ENCODE data around the gene METAP2.
"Not testable (repeated sequence)": the region's sequence is repeated elsewhere in the genome, so short reads cannot be mapped to it uniquely, and the experiment has no call there.

Gene METAP2

DNA sequence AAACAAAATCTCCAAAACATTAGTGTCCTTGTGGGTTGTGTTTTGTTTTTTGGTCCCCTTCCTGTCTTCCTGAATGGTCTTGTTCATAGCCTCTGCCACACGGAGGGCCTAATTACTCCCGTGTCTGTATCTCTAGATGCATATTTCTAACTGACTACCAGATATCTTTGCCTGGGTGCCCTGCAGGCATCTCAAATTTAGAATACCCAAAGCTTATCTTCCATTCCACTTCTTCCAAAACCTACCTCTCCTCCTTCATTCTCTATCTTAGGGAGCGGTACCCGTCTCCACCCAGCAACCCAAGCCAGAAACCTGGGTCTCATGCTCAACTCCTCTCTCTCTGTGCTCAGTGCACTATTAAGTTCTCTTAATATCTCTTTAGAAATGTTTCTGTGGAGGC lies 10.9 kb upstream of the METAP2 start:
- no peak for DNase-seq

DNA sequence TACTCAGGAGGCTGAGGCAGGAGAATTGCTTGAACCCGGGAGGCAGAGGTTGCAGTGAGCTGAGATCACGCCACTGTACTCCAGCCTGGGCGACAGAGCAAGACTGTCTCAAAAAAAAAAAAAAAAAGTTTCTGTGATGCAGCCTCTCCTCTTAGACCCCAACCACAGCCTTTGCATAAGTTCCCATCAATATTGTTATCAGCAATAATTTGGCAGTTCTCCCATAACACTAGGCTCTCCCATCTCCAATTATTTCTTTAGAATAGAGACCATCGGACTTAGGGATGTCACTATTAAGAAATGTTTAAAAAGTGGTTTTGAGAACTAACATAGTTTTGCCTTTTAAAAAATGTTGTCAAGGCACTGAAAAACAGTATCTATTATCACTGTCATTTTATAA lies 10.2 kb upstream of the METAP2 start:
- DNase-seq = not testable (repeated sequence)

DNA sequence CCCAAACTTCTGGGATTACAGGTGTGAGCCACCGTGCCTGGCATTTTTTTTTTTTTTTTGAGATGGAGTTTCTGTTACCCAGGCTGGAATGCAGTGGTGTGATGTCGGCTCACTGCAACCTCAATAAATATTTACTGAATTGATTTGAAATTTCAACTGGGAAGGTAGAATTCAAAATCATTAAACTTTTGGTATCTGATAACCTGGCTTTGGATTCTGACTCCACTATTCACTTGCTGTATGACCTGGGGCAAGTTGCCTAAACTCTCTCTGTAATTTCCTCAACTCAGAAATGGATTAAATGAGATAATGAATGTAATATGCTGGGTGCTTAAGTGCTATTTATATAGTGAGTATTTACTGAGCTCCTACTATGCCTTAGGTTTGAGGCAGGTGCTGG lies 8.7 kb upstream of the METAP2 start:
- no peak for DNase-seq

DNA sequence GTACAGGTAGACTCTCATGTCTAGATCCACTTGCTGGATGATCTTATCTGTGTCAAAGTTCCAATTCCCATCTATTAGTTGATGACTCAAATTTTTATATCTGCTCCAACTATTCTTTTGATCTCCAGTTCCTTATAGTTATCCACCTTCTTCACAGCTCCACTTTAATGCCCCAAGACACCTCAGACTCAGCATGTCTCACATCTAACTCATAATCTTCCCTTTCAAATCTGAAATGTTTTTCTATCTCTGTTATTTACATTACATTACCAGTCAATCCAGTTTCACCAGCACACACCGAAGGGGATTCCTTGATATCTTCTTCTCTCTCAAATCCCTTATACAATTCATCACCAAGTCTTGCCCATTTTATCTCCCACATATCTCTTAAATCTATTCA lies 3.7 kb upstream of the METAP2 start:
- DNase-seq = no peak

DNA sequence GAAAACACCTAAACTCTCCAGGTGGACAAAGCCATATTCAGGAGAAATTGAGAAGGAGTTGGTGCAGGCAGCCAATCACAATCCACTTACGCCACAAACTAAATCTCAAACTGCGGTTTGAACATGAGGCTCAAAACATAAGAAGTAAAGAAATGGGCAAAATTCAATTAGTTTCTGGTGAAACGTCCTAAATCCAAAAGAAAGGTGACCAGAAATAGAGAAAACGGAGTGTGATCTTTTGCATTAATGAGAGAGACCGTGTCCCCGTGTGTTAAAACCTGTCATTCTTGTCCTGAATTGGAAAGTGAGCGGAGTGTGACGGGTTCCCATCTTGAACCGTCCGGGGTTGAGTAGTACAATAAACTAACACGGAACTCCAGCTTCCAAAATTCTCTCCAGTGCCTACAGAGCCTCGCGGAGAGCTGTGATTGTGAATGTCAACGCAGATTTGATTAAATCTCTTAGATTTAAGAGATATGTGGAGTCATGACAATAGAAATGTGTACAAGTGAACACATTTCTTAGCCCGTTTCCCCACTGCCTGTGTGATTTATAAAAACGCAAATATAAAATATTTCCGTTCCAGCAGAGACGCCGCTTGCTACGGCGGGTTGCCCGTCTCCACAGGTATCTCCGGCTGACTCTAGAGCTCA lies 595 bp upstream of the METAP2 start:
- DNase-seq = peak; percentile 23

DNA sequence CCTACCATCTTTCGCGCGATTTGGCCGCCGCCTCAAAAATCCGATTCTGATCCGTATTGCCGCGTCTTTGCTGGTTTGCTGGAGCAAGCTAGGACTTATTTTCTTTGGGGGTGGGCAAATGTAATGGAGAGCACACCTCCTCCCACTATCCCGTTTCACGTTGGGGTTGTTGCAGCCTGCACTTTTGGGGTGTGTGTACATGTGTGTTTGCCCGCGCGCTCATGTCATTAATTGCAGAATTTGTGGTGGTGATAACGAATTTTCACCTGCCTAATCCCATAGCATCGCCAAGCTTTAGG lies 657 bp downstream of the METAP2 start:
- no peak for DNase-seq

GRCh38 chr12:95480230-95480629 lies 6.3 kb downstream of the METAP2 start:
- DNase-seq = no peak

DNA sequence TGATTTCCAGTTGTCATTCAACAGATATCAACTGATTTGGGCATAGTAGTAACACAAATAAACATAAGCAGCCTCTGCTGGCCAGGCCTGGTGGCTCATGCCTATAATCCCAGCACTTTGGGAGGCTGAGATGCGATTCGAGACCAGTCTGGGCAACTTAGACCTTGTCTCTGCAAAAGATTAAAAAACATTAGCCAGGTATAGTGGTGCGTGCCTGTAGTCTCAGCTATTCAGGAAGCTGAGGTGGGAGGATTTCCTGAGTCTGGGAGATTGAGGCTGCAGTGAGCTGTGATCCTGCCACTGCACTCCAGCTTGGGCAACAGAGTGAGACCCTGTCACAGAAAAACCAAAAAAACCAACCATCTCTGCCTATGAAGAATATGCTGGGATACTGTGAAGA lies 7.1 kb downstream of the METAP2 start:
- no peak for DNase-seq

DNA sequence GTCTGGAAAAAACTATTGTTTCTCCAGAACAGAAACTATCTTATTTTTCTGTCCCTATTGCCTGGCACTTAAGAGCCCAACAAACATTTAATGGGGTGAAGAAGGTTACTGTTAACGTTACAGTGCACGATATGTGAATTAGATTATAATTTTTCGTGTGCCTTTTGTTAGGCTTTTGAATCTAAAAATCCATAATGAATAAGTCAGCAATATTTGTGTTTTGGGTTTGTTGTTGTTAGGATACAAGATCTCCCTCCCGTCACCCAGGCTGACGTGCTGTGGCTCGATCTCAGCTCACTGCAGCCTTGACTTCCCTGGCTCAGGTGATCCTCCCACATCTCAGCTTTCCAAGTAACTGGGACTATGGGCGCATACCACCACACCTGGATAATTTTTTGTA lies 7.9 kb downstream of the METAP2 start:
- no peak for DNase-seq

GRCh38 chr12:95482564-95482963 lies 8.6 kb downstream of the METAP2 start:
- not testable (repeated sequence) for DNase-seq

DNA sequence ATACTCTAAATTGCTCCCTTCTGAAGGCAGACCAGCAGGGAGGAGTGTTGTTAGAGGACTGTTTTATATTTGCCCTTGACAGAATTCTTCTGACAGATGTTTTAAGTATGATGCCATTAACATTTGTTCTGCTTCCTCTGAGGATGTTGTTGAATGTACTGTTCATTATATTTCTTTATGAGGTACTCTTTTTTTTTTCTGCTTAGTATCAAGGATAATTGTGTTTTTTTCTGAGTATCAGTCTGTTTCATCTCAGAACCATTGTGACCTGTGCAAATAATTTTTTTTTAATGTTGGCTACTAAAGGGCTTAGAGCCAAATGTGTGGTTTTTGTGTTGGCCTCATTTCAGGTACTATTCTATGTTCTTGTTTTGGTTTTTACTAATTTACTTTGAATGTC lies 10.6 kb downstream of the METAP2 start:
- DNase-seq = no peak

- DNase-seq = no peak
Measured at GRCh38 chr12:95487024-95487423, 13.1 kb downstream of the METAP2 start.

GRCh38 chr12:95492462-95492861 lies 18.5 kb downstream of the METAP2 start:
- no peak for DNase-seq

- DNase-seq = no peak
Measured at GRCh38 chr12:95494888-95495287, 20.9 kb downstream of the METAP2 start.

- DNase-seq = no peak
Measured at GRCh38 chr12:95495433-95495832, 21.5 kb downstream of the METAP2 start.

GRCh38 chr12:95497031-95497430 lies 23.1 kb downstream of the METAP2 start:
- DNase-seq = no peak

DNA sequence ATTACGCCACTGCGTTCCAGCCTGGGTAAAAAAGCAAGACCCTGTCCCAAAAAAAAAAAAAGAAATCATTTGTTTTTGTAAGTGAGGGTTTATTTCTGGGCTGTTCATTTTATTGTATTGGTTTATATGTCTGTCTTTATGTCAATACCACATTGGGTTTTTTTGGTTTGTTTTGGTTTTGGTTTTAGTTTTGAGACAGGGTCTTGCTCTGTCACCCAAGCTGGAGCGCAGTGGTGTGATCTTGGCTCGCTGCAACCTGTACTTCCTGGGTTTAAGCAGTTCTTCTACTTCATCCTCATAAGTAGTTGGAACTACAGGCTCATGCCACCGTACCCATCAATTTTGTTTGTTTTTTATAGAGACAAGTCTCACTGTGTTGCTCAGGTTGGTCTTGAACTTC lies 25.0 kb downstream of the METAP2 start:
- no peak for DNase-seq

GRCh38 chr12:95499772-95500171 lies 25.8 kb downstream of the METAP2 start:
- no peak for DNase-seq

- DNase-seq = no peak
Measured at GRCh38 chr12:95504140-95504539, 30.2 kb downstream of the METAP2 start.

- DNase-seq = no peak
Measured at GRCh38 chr12:95505039-95505438, 31.1 kb downstream of the METAP2 start.

- DNase-seq = no peak
Measured at GRCh38 chr12:95506707-95507523, 33.0 kb downstream of the METAP2 start.

DNA sequence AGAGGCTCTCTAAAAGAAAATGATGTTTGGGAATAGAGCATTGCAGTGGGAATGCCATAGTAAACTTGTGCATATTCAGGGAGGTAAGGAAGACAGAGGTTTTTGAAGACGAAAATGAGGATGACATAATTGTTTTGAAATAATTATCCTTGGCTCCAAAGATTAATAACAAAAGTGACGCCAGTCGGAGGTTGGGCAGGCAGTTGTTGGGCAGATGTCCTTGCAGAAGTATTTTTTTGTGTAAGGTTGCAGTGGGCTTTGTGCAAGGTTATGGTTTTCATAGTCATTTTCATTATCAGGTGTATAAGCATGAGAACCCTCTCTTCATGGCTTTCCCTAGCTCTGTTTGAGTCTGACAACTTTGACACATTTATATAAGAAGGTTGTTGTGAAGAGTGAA lies 35.3 kb downstream of the METAP2 start:
- no peak for DNase-seq

DNA sequence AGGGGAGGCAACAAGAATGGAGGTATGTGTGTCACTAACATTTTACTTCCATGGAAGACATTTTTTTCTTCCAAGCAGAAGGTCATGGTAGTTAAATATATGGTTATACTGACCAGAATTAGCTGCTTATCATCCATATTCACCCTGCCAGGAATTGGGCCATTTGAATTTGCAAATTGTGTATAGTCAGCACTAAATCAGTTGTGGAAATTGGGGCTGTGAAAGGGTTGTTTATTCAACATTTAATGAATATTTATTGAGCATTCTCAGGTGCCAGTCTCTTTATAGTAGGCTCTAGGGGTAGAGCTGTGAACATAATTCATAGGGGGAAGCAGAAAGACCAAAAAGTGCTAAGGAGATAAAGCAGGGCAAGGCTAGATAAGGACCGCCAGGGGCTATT lies 38.0 kb downstream of the METAP2 start:
- no peak for DNase-seq

DNA sequence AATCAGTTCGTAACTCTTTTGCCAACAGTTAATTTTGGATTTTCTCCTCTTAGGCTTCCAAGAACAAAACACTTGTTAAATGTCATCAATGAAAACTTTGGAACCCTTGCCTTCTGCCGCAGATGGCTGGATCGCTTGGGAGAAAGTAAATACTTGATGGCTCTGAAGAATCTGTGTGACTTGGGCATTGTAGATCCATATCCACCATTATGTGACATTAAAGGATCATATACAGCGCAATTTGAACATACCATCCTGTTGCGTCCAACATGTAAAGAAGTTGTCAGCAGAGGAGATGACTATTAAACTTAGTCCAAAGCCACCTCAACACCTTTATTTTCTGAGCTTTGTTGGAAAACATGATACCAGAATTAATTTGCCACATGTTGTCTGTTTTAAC lies 39.6 kb downstream of the METAP2 start:
- no peak for DNase-seq

GRCh38 chr12:95515197-95515596 lies 41.2 kb downstream of the METAP2 start:
- no peak for DNase-seq
